H1 (cell line): ENCODE data around the gene ZHX3.

Source experiments
- CTCF ChIP-seq, 3 experiments: IDR thresholded peaks; 1 replicate in 2 of 3; 2 replicates in 1 of 3; pipeline versions ENCODE4 v1.5.1 to v1.6.1; 2011; ENCODE audit warnings: low read length in 3 of 3, mild to moderate bottlenecking in 3 of 3, inconsistent platforms in 2 of 3, low read depth in 1 of 3, moderate library complexity in 1 of 3; ENCODE audit not compliant: insufficient read depth in 1 of 3; ENCODE audit errors: control extremely low read depth in 1 of 3
- HDAC2 ChIP-seq, 2 experiments: fragments of 300-600 bp in 1 of 2; sonication (generic) in 1 of 2; IDR thresholded peaks; 2 replicates each; pipeline ENCODE4 v1.6.1; 2011 to 2012; ENCODE audit warnings: low read depth in 2 of 2, low read length in 2 of 2, mild to moderate bottlenecking in 2 of 2, moderate library complexity in 2 of 2, borderline replicate concordance in 1 of 2, inconsistent platforms in 1 of 2
- POLR2AphosphoS5 ChIP-seq: IDR thresholded peaks from 2 replicates; pipeline ENCODE4 v1.6.1; 2011; ENCODE audit warnings: low read depth, low read length
- RXRA ChIP-seq: IDR thresholded peaks from 2 replicates; pipeline ENCODE4 v1.6.1; 2011; ENCODE audit warnings: low read depth, mild to moderate bottlenecking, low read length, moderate library complexity; ENCODE audit not compliant: insufficient read depth
- SIN3A ChIP-seq, 2 experiments: IDR thresholded peaks in 1 of 2; conservative IDR thresholded peaks in 1 of 2; 2 replicates each; pipeline ENCODE4 v1.6.1; 2011 to 2012; ENCODE audit warnings: low read length in 2 of 2, improper control_type of control experiment in 1 of 2, low read depth in 1 of 2, mild to moderate bottlenecking in 1 of 2
- TBP ChIP-seq: IDR thresholded peaks from 2 replicates; pipeline ENCODE4 v1.6.1; 2011; ENCODE audit warnings: low read depth, low read length, improper control_type of control experiment

- TF ChIP-seq RXRA: no peak
- TF ChIP-seq POLR2AphosphoS5: no peak
- TF ChIP-seq SIN3A (conservative IDR thresholded peaks at IDR 0.05 in 1 of 2, IDR thresholded peaks at IDR 0.05 in 1 of 2; ENCODE audit: low read depth in 1 of 2, low read length in 2 of 2): no peak
- TF ChIP-seq HDAC2 (IDR thresholded peaks at IDR 0.05; ENCODE audit: borderline replicate concordance in 1 of 2, low read depth in 2 of 2, low read length in 2 of 2): no peak
- no peak for TF ChIP-seq TBP
- no peak for TF ChIP-seq CTCF (IDR thresholded peaks at IDR 0.05; ENCODE audit: control extremely low read depth in 1 of 3, insufficient read depth in 1 of 3, low read depth in 1 of 3, low read length in 3 of 3)
Measured at GRCh38 chr20:41173791-41174341, 143.7 kb downstream of the ZHX3 start.
